GM08714 (cell line): ENCODE data around the gene SLC1A6.
"Not testable (repeated sequence)": the region's sequence is repeated elsewhere in the genome, so short reads cannot be mapped to it uniquely, and the experiment has no call there.

ENCODE experiments used
- H3K4me3 ChIP-seq: fragments of 200-500 bp; sonication (Bioruptor generic); 2 replicates; pipeline ENCODE4 v1.5.1; 2014; ENCODE audit warnings: mild to moderate bottlenecking, low read length, inconsistent platforms
- ZNF274 ChIP-seq: IDR thresholded peaks from 2 replicates; pipeline ENCODE4 v1.6.1; 2012; ENCODE audit warnings: mild to moderate bottlenecking, low read depth, low read length

The SLC1A6 gene

GRCh38 chr19:14974488-14974887 lies 5.2 kb downstream of the SLC1A6 start:
- H3K4me3 ChIP-seq = no peak overlapping the region
- TF ChIP-seq ZNF274 = no peak

- TF ChIP-seq ZNF274 = no peak
These were observed 7.0 kb downstream of the SLC1A6 start for GRCh38 chr19:14972676-14973075.

GRCh38 chr19:14971474-14971873 lies 8.2 kb downstream of the SLC1A6 start:
- no peak for TF ChIP-seq ZNF274
- no peak overlapping the region for H3K4me3 ChIP-seq

More at GRCh38 chr19:14972676-14973075, 7.0 kb downstream of the SLC1A6 start:
- no peak overlapping the region for H3K4me3 ChIP-seq

- H3K4me3 ChIP-seq = no peak overlapping the region
- no peak for TF ChIP-seq ZNF274
These were observed 11.4 kb downstream of the SLC1A6 start for GRCh38 chr19:14968247-14968646.

GRCh38 chr19:14961956-14962685 lies 17.5 kb downstream of the SLC1A6 start:
- no peak for TF ChIP-seq ZNF274
- H3K4me3 ChIP-seq = no peak overlapping the region

GRCh38 chr19:14959263-14959662 lies 20.4 kb downstream of the SLC1A6 start:
- H3K4me3 ChIP-seq = no peak overlapping the region
- no peak for TF ChIP-seq ZNF274

GRCh38 chr19:14957464-14957863 lies 22.2 kb downstream of the SLC1A6 start:
- H3K4me3 ChIP-seq = no peak overlapping the region
- no peak for TF ChIP-seq ZNF274

- no peak overlapping the region for H3K4me3 ChIP-seq
- TF ChIP-seq ZNF274 = no peak
These were observed 25.5 kb downstream of the SLC1A6 start for GRCh38 chr19:14954071-14954655.

GRCh38 chr19:14952767-14953166 lies 26.9 kb downstream of the SLC1A6 start:
- no peak for TF ChIP-seq ZNF274
- no peak overlapping the region for H3K4me3 ChIP-seq

- no peak for TF ChIP-seq ZNF274
These were observed 29.2 kb downstream of the SLC1A6 start for GRCh38 chr19:14950421-14950820.

GRCh38 chr19:14949876-14950275 lies 29.8 kb downstream of the SLC1A6 start:
- TF ChIP-seq ZNF274 = no peak
- H3K4me3 ChIP-seq = no peak overlapping the region

More at GRCh38 chr19:14950421-14950820, 29.2 kb downstream of the SLC1A6 start:
- no peak overlapping the region for H3K4me3 ChIP-seq

GRCh38 chr19:14949413-14949812 lies 30.3 kb downstream of the SLC1A6 start:
- H3K4me3 ChIP-seq = not testable (repeated sequence)

GRCh38 chr19:14944456-14944855 lies 35.2 kb downstream of the SLC1A6 start:
- no peak for TF ChIP-seq ZNF274
- H3K4me3 ChIP-seq = no peak overlapping the region

GRCh38 chr19:14943601-14944000 lies 36.1 kb downstream of the SLC1A6 start:
- TF ChIP-seq ZNF274 = no peak
- no peak overlapping the region for H3K4me3 ChIP-seq

GRCh38 chr19:14941189-14941588 lies 38.5 kb downstream of the SLC1A6 start, which contains the start of gene OR7C2:
TSS of gene OR7C2 (plus strand) at chr19:14941489. CDS start at chr19:14941489, 0 bp downstream.
- H3K4me3 ChIP-seq = no peak within 1 kb of the TSS
- TF ChIP-seq ZNF274 = no peak
